ENCODE measurements around the gene SMARCAL1.

Gene SMARCAL1

DNA sequence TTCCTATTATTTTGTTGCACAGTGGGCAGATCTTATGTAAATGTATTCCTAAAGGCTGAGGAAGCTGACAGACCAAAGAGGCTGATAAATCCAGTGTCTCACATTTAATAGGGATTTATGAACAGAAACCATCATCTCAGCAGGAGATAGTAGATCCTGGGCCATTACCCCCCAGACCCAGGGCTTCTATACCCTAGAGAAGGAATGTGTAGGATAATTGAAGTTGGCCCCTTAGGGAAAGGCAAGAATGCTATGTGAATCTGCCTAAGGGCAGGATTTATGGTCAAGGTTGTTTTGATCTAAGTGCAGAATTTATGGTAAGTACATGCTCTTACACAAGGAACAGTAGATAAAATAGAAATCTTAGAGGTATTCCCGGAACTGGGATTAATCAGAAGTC is 115.3 kb downstream of the SMARCAL1 start:
- H3K9me3 Mint-ChIP-seq: no peaks in the 10 kb centered on the region
- H3K36me3 Mint-ChIP-seq (ENCODE audit: low read depth): no peaks in the 10 kb centered on the region
- H3K4me1 Mint-ChIP-seq (ENCODE audit: low read depth): no peaks in the 10 kb centered on the region
- no peak overlapping the region for H3K27ac Mint-ChIP-seq
- no peaks in the 10 kb centered on the region for H3K27me3 Mint-ChIP-seq (ENCODE audit: low read depth)
- H3K4me3 Mint-ChIP-seq: no peak overlapping the region

DNA sequence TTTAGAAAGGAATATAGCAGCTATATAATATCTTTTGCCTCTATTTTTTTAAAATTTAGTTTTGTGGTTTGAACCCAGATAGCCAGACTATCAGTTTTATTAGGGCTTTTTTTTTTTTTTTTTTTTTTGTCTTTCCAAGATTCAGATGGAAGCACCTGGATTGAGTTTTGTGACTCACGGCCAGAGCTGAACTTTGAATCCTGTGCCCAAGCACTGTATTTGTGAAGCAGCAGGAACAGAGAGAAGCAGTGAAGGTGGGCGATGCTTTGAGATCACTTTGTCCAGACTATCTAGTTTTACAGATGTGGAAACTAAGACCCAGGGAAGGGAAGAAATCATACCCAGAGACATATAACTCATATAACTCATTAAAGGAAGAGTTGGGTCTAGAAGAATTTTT is 120.3 kb downstream of the SMARCAL1 start:
- no peaks in the 10 kb centered on the region for H3K36me3 Mint-ChIP-seq (ENCODE audit: low read depth)
- H3K4me3 Mint-ChIP-seq: no peak overlapping the region
- no peaks in the 10 kb centered on the region for H3K9me3 Mint-ChIP-seq
- H3K27me3 Mint-ChIP-seq (ENCODE audit: low read depth): no peaks in the 10 kb centered on the region
- no peak overlapping the region for H3K27ac Mint-ChIP-seq
- H3K4me1 Mint-ChIP-seq (ENCODE audit: low read depth): peaks cover 6% of the 10 kb centered on the region
